Stimulated activated CD4-positive, alpha-beta T cell treated with anti-CD3 and anti-CD28 coated beads, Interleukin-4, amount 100 ng/mL, for 4 hours (primary cell): ENCODE results near the gene VCX3A.
"Not testable (repeated sequence)": the region's sequence is repeated elsewhere in the genome, so short reads cannot be mapped to it uniquely, and the experiment has no call there.

Experiments
- DNase-seq, 2 experiments: peaks; one replicate each; pipeline ENCODE4 v3.0.0-alpha.2; 2020

VCX3A gene

DNA sequence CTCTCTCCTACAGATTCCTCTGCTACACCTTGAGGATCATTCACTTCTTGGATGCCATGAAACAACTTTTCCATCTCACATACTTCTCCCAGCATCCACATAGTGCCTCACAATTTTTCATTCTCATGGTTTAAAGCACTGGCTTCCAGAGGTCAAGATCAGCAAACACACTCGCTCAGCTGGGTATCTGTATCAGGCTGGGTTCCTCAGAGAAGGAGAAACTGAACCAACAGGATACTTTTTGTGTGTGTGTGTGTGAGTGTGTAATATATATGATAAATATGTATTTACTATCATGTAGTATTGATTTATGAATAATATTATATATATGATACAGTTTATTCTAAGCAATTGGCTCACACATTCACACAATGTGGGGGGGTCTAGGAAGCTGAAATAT is at the start of gene VCX3A:
Gene VCX3A (minus strand): TSS at position 101 of the 400 bp plus-strand sequence. CDS start 621 bp downstream, outside the sequence.
- not testable (repeated sequence) for DNase-seq

DNA sequence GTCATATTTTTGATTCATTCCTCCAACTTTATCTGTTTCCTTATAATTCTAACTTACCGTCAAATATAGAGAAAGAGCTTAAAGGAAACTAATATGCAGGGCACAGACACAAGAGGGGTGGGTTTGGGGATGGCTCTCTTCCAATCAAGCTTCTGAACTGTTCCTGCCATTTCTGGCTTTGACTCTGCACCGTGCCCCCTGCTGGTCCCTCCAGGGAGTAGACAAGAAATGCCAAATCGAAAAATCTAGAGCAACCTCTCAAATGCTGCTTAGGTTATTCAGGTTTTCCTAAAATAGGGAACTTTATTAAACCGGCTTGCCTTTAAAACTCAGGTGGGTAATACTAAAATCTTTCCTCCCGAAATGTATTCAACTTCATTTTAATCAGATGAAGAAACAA is 39.8 kb upstream of the VCX3A start:
- no peak for DNase-seq

GRCh38 chrX:6568031-6568430 is 33.1 kb upstream of the VCX3A start:
- DNase-seq = no peak

DNA sequence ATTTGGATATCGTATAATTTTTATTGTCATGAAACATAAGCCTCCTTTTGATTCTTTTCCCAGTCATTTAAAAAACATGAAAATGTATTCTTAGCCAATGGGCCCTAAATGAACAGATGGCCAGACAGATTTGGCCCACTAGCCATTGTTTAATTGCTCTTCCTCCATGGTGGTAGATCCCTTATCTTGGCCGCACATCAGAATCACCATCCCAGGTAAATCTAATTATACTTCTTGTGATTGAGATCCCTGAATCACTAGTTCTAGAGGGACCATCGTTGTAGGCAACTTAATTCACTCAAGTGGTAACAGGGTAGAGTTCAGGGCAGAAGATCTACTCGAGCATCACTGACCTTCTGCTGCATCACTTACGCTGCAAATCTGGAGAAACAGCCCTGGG is 24.1 kb upstream of the VCX3A start:
- no peak for DNase-seq

DNA sequence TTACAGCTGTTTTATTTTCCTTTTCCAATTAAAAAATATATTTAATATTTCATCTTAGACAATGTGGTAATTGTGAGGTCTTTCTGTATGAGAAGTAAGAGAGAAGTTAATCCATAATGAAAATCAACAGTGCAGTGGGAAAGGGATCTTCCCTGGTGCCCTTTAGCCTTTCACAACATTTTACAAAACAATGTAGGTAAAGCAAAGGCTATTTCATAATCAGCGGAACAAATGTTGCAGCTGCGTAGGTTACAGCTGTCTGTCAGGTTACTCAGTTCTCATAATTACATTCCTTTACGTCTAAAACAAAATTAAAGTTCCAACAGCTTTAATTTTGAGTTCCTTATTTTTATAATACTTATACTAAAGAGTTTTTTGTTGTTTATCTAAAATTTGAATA is 22.8 kb upstream of the VCX3A start:
- no peak for DNase-seq

GRCh38 chrX:6550999-6551398 is 16.1 kb upstream of the VCX3A start:
- no peak for DNase-seq

DNA sequence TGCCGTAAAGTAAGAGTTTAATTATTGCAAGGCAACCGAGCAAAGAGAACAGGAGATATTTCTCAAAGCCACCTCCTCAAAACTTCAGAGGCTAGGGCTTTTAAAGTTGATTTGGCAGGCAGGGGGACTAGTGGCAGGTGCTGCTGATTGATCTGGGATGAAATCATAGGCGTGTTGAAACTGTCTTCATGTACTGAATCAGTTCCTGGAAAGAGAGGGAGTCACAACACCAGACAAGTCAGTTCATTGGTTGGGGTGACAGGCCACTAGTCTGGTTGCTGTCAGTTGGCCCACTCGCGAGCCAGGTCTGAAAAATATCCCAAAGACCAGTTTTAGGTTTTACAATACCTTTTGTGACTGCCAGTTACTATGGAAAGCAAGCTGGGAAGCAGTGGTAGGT is 10.8 kb upstream of the VCX3A start:
- DNase-seq = no peak

- no peak for DNase-seq
These were observed 8.3 kb downstream of the VCX3A start for GRCh38 chrX:6526564-6527136.

DNA sequence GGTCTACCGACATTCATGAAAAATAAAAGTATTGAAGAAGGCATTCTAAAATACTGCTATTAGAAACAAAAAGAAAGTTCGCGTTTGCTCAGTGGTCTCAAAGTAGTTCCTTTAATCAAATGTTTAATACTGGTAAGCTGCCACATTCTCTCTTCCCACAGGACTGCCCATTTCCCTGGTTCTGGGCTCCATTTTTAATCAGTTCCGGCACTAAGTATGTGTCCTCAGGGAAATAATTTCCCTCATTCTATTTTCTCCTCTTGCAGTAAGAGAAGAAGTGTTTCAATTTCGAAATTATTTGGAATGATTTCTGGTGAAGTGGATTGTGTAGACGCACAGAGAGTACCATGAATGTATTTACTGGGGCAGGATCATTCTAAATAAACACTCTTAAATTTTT is 17.5 kb downstream of the VCX3A start:
- no peak for DNase-seq

- no peak for DNase-seq
These were observed 28.5 kb downstream of the VCX3A start for GRCh38 chrX:6506444-6506843.

DNA sequence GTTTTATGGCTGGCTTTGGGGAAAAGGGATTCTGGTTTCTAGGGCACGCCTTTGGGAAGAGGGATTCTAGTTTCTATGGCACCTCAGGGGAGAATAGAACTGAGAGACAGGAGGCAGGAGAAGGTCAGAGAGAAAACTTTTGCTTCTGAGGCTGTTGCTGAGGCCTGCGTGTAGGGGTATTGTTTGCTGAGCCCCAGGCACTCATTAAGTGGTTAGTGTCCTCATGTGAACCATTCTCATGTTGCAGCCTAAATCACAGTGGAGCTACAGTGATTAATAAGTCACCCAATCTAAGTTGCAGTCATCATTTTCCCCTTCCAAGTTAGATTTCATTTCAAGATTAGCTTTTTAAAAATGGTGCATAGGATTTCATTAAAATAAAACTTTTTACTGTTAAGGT is 29.0 kb downstream of the VCX3A start:
- DNase-seq = no peak

DNA sequence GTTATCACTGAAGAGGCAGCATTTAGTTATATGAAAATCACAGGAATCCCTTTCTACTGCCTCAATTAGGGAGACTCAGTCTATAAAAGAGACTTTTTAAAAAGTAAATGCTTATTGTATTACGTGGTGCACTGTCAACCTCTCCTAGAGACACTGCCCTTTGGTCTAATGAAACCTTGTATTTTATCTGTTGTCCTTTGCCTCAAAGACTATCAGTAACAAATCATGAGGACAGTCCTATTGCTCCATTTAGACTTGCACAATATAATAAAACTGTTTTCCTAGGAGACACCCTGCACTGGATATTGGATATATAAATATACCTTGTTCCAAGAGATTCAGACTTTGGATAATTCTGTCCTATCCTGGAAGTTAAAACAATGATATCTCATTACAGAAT is 34.2 kb downstream of the VCX3A start:
- DNase-seq = no peak

- DNase-seq = no peak
These were observed 36.6 kb downstream of the VCX3A start for GRCh38 chrX:6498324-6498723.
